ENCODE data around the gene NTN3.

The NTN3 gene

DNA sequence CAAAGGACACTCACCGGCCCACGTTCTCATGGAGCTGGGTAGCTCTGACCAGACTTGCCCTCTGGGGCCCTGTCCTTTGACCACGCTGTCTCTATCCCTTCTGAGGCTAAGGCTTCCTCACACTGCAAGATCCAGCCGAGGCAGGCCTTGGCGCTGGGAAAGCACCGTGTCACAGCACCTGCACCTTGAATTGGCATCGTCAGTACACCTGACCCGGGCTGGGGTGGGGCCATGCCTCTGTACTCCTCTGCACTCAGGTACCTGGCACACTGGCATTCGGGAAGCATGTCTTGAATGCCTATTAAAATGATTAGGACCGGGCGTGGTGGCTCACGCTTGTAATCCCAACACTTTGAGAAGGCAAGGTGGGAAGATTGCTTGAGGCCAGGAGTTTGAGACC lies 9.9 kb downstream of the NTN3 start:
- no peak for DNase-seq

DNA sequence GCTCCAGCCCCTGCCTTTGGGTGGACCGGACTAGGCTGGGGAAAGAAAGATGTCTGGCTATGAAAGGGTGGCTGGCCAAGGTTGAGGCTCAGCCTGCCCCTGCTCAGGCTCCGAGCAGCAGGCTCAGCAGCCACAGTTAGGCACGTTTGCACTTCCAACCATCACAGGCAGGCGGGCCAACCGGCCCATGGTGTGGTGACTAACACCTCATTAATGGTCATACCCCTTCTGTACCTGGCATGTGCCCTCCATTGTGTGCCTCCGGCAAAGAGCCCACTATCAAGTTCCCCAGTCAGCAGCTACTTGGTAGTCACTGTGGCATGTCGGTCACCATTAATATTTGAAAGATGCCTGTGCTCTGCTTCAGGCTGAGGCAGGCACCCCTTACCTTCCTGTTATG lies 10.6 kb downstream of the NTN3 start:
- DNase-seq: no peak

DNA sequence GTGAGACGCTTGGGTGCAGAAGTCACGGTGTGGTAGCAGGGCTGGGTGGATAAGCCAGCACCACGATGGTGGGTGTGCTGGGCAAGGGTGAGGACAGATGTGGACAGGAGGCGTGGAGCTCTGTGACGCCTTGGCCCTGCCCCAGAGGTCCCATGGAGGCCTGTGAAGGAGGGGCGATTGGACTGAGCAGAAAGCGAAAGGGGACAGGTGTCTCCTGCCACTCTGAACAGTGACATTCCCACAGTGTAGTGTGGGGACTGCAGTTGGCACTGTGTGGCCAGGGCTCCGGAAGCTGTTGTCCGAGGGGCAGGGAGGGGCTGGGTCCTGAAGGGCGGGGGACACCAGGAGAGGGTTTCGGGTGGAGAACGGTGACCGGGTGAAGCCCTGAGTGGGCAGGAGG lies 11.2 kb downstream of the NTN3 start:
- DNase-seq: no peak

DNA sequence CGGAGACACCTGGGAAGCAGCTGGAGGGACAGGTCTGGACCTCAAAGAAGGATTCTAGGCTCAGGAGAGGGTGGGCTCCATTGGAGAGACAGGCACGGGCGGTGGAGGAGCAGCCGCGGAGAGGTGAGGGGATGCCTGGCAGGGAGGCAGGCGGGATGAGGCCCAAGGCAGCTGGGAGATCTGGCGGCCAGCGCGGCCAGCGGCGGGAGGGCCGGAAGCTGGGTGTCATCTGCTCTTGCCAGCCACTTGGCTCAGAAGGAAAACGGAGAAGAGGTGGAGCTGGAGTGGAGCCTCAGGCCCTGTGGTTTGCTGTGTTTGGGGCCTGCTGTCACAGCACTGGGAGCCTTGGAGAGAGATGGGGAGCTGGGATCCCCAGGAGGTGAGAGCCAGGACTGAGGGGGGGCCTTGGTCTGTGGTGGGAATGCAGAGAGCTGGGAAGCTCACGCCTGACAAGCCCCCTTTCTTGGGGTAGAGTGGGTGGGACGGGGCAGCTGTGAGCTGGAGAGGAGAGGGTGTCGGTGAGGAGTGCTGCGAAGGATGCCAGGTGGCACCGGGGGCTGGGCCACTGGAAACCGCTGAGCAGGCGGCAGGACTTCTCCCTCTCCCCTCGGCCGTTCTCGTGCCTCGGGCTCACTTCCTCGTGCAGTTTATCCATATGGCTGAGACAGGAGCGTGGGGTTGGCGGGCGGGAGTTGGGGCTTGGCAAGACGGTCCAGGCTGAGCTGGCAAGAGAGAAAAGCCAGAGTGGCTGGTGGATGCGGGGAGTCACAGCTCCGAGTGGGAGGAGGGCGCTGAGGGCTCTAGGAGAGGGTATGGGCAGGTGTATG lies 11.8 kb downstream of the NTN3 start:
- peak; percentile 58 for DNase-seq

- DNase-seq: no peak
These were observed 13.1 kb downstream of the NTN3 start for GRCh38 chr16:2483939-2484897.

GRCh38 chr16:2484898-2485508 lies 13.9 kb downstream of the NTN3 start:
- no peak for DNase-seq

- DNase-seq: no peak
These were observed 14.9 kb downstream of the NTN3 start for GRCh38 chr16:2485811-2486507.

DNA sequence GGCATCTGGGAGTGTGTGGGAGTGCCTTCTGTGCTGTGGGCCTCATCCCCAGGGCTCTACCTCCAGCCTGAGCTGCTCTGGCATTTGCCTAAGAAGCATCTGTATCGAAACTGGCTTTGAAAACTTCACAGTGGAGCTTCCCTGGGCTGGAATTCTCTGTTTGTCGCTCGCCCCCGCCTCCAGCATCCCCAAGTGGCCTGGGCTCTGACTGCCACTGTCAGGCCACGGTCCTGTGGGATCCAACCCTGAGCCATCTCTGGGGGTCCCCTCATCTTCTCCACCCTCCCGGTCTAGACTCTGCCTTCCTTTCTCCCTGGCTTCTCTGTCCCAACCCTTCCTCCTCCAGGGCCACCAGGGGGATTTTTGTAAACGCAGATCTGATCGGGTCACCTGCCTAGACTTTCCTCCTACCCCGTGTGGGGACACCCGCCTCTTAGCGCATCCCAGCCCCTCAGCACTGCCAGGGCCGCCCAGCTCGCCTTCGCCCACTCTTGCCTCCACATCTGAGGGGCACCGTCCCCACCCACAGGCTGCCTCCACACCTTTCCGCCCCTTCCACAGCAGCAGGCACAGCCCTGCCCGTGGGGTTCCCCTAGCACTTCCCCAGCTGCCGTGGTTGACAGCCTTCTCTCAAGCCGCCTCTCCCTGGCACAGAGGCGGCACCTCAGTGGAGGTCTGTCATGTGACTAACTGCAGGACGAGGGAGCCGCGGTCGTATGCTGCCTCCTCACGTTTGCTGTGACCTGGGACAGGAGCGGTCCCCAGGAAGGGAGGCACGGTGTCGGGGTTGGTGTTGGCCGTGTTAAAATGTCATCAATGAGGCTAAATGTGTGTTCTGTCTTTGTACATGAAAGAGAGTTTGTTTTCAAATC lies 15.8 kb downstream of the NTN3 start:
- DNase-seq: no peak

- DNase-seq: no peak
These were observed 16.4 kb downstream of the NTN3 start for GRCh38 chr16:2487517-2487842.

DNA sequence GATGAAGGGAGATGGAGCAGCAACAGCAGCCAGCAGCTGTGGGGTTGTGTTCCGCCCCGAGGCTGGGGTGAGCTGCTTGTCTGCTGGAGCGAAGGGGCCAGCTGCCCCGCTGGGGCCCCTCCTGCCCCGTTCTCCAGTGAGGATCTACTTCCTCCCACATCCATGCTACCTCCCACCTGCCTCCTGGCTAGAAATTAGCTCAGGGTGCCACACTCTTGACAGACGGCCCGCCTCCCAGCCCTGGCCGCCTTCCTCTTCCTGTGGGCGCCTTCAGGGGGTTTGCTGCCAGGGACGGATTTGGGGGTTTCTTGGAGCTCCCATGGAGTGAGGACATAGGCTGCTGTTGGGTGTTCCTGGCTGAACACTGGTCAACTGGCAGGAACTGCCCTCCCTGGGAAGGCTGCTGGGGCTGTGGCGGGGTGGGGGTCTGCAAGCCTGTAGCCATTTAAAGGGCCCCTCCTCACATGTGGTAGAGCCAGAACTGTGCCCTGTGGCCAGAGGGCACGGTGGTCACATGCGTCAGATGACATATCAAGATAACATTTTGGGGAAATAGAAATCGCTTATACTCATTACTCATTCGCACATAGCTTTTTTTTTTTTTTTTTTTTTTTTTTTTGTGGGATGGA lies 16.9 kb downstream of the NTN3 start:
- DNase-seq: no peak

DNA sequence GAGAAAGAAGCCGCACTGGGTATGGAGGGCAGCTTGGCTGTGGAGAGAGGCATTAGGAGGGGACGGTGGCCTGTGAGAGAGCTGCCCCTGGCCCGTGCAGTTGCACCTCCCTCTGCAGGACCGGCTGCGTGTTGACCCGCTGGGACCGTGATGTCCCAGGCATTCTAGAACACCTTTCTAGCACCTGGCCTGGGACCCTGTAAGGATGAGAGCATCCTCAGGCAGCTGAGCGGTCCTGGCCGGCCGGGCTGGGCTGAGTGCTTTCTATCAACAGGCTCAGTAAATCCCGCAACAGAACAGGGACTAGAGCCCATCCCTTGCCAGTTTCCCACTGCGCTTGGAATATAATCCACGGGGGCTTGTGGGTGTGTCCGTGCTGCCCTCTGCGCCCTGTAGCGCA lies 18.5 kb downstream of the NTN3 start:
- DNase-seq: no peak

DNA sequence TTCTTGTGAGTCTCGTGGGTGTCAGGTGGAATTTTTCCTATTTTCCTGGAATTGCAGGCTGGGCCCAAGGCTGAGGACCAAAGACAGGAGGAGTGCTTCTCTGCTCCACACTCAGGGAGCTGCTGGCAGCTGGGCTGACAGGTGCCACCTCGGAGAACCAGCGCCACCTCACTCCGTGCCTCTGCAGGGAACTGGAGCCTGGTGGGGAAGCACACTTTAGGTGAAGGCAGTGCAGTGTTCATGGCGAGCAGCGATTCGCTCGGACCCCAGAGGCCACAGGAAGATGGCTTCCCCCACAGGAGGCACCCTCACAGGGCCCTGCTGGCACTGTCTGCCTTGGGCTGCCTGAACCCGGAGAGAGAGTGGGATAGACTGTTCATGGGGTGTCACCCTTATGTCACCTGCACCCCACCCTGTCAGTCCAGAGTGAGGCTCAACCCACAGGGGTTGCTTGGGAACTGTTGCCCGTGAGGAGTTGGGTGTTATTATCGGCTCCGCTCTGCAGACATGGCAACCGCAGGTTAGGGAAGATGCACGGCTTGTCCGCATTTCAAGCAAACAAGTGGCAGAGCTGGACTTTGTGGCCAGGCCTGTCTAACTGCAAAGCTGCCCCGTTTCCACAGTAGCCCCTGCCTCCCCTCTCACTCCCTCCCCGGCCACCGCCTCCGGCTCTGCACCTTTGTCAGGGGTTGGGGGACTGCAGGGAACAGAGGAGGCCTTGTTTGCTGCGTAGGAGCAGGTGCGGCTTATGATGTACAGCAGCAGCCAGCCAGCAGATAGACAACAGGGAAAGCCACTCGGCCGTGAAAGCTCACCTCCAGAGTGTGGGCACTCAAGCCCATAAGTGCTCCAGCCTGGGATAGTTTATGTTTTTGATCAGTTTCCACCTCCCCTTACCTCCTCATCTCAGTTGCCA lies 19.4 kb downstream of the NTN3 start:
- DNase-seq: peak; percentile 38

- no peak for DNase-seq
These were observed 21.2 kb downstream of the NTN3 start for GRCh38 chr16:2492292-2492691.

DNA sequence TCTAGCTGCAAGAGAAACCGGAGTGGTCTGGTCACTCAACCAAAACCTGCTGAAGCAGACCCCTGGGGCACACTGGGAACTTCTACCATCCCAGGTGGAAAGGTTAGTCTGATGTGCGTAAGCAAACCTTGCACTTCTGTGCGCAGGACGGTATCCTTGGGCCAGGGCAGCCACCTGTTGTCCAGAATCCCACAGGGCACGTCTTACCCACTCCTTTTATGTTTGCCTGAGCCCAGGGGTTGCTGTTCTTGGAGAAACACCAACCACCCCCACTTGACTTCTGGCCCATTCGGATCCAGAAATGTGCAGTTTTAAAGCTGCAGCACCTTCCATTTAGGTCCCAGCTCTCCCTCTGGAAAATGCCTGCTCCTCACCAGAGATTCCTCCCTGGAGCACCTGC lies 22.5 kb downstream of the NTN3 start:
- no peak for DNase-seq

DNA sequence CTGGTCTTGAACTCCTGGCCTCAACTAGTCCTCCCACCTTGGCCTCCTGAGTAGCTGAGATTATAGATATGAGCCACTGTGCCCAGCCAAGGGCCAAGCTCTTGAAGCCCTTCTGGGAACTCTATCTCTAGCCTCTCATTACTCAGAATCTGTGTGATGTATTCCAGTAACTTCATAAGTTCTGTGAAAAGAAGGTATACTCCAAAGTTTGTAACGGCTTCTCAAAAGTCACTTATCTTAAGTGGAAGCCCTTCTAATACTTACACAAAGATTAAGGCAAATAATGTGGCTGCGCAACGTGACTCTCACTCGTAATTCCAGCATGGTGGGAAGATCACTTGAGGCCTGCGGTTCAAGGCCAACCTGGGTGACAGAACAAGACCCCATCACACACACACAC lies 23.5 kb downstream of the NTN3 start:
- DNase-seq: no peak

GRCh38 chr16:2495041-2495440 lies 23.9 kb downstream of the NTN3 start:
- no peak for DNase-seq

DNA sequence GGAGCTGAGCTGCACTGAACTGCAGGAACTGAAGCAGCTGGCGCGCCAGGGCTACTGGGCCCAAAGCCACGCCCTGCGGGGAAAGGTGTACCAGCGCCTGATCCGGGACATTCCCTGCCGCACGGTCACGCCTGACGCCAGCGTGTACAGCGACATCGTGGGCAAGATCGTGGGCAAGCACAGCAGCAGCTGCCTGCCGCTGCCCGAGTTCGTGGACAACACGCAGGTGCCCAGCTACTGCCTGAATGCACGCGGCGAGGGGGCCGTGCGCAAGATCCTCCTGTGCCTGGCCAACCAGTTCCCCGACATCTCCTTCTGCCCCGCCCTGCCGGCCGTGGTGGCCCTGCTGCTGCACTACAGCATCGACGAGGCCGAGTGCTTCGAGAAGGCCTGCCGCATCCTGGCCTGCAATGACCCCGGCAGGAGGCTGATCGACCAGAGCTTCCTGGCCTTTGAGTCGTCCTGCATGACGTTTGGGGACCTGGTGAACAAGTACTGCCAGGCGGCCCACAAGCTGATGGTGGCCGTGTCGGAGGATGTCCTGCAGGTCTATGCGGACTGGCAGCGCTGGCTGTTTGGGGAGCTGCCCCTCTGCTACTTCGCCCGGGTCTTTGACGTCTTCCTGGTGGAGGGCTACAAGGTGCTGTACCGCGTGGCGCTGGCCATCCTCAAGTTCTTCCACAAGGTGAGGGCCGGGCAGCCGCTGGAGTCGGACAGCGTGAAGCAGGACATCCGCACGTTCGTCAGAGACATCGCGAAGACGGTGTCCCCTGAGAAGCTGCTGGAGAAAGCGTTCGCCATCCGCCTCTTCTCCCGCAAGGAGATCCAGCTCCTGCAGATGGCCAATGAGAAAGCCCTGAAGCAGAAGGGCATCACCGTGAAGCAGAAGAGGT lies 25.4 kb downstream of the NTN3 start:
- DNase-seq: no peak

DNA sequence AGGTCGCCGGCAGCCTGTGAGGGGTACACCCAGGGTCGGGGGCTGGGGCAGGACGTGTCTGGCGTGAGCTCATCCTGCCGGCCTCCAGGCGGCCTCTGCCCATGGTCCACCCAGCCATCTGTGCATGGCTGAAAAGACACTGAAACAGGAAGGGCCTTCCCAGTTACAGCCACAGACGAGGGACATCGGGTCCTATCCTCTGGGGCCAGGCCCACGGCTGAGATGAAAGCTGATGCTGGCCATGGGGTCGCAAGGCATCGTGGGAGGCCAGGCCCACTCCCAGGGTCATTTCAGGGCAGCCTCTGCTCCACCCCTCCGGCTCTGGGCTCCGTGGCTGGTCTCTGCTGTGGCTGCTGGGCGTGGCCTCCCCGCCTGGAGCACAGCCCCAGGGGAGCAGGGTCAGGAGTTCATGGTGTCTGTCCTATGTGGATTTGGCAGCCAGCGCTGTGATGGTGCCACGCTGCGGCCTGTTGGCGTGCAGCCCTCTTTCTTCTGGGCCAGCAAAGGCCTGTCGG lies 26.1 kb downstream of the NTN3 start:
- no peak for DNase-seq

Measured in NCI-H2029 treated with DMSO at 0.1 percent for 48 hours (cell line).